Calu3 (cell line): ENCODE data around the gene SPATA31E1. TPM values are rescaled to one million over a fixed set of nuclear protein-coding genes. Genes with fewer than 3 reads are reported as not detected.
"Not testable (repeated sequence)": the region's sequence is repeated elsewhere in the genome, so short reads cannot be mapped to it uniquely, and the experiment has no call there.

Experiments used
- BruUV-seq: library from RNA; stranded (reverse); fragments of 400-500 nt; replicated peaks from 2 replicates; lab custom pipeline; 2021; lab: Mats Ljungman, UMichigan
- CTCF ChIA-PET: fragments of 300-600 bp; sonication (Branson Sonifier 250); formaldehyde crosslinking; loops from one replicate; lab custom pipeline; 2022; ENCODE audit warnings: antibody characterized with exemption; lab: Charles Lee
- DNase-seq: peaks from one replicate; pipeline ENCODE4 v3.0.0; 2022
- H3K27ac Mint-ChIP-seq: one replicate; pipeline ENCODE4 v1.8.0; 2022; ENCODE audit warnings: mixed read lengths; ENCODE audit not compliant: unreplicated experiment
- H3K27me3 Mint-ChIP-seq: one replicate; pipeline ENCODE4 v1.8.0; 2022; ENCODE audit warnings: mixed read lengths; ENCODE audit not compliant: unreplicated experiment
- H3K36me3 Mint-ChIP-seq: one replicate; pipeline ENCODE4 v1.8.0; 2022; ENCODE audit warnings: mild to moderate bottlenecking, moderate library complexity, mixed read lengths; ENCODE audit not compliant: insufficient read depth, unreplicated experiment
- H3K4me1 Mint-ChIP-seq: one replicate; pipeline ENCODE4 v1.8.0; 2022; ENCODE audit warnings: mild to moderate bottlenecking, low read depth, mixed read lengths; ENCODE audit not compliant: unreplicated experiment
- H3K4me3 Mint-ChIP-seq: one replicate; pipeline ENCODE4 v1.8.0; 2022; ENCODE audit warnings: mild to moderate bottlenecking, low read depth, moderate library complexity, mixed read lengths; ENCODE audit not compliant: unreplicated experiment
- H3K9me3 Mint-ChIP-seq: one replicate; pipeline ENCODE4 v1.8.0; 2022; ENCODE audit warnings: low read depth, mixed read lengths; ENCODE audit not compliant: unreplicated experiment
- intact Hi-C: fragments of 100-400 bp; cut with micrococcal nuclease; formaldehyde crosslinking; loops from one replicate; pipeline ENCODE4 v1.10.0; 2022; ENCODE audit not compliant: unreplicated experiment
- total RNA-seq: library from RNA; stranded (reverse); gene quantifications from 2 replicates; pipeline ENCODE4 v1.2.3, GENCODE V29; 2022
- TF ChIP-seq, protein P1 (sequence below): fragments of 200-600 bp; IDR thresholded peaks from one replicate; pipeline ENCODE4 v1.8.0; 2022; ENCODE audit warnings: antibody characterized with exemption; ENCODE audit not compliant: unreplicated experiment

SPATA31E1 gene
- total RNA-seq, 1 experiment from 2014 or later: not detected

DNA sequence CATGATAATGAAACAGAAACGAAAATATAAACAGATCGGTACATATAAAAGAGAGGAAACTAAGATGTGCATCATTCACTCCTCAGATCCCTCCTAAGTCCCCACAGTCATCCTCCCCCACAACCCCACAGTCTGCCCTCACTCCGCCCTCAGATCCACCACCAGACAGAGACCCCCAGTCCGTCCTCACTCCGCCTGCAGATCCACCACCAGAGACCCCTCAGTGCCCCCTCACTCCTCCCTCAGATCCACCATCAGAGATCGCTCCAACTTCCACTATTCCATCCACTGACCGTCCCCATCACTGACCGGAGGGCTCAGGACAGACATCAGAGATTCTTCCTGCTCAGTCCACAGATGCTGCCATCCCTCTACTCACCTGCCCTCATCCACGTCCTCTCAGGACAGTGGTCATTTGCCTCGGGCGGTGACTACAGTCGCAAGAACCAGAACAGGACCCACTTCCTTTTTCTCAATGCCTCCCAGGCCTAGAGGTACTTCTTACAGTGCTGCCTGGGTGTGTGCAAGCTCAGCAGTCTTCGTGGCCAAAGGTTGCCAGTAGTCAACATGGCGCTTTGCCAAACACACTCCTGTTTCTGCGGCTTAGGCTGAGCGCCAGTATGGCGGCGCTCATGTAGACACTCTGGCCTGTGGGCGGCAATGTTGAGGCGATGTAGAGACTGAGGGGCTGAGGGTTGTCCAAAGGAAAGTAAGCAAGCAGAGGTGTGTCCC lies 26.8 kb downstream of the SPATA31E1 start:
- peak; percentile 81 for DNase-seq
- BruUV-seq: no TSS peak
- intact Hi-C loops: no loop called here
- Mint-ChIP-seq H3K4me3 (peak overlapping the region; percentile 57), H3K4me1 (peaks cover 14% of the 10 kb centered on the region), H3K9me3 (peaks cover 3% of the 10 kb centered on the region), H3K27me3 (no peaks in the 10 kb centered on the region), H3K36me3 (peaks cover 6% of the 10 kb centered on the region), H3K27ac (peak overlapping the region; percentile 55)
- CTCF ChIA-PET: no interaction called here
- TF ChIP-seq, protein P1, sequence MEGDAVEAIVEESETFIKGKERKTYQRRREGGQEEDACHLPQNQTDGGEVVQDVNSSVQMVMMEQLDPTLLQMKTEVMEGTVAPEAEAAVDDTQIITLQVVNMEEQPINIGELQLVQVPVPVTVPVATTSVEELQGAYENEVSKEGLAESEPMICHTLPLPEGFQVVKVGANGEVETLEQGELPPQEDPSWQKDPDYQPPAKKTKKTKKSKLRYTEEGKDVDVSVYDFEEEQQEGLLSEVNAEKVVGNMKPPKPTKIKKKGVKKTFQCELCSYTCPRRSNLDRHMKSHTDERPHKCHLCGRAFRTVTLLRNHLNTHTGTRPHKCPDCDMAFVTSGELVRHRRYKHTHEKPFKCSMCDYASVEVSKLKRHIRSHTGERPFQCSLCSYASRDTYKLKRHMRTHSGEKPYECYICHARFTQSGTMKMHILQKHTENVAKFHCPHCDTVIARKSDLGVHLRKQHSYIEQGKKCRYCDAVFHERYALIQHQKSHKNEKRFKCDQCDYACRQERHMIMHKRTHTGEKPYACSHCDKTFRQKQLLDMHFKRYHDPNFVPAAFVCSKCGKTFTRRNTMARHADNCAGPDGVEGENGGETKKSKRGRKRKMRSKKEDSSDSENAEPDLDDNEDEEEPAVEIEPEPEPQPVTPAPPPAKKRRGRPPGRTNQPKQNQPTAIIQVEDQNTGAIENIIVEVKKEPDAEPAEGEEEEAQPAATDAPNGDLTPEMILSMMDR: no peak

DNA sequence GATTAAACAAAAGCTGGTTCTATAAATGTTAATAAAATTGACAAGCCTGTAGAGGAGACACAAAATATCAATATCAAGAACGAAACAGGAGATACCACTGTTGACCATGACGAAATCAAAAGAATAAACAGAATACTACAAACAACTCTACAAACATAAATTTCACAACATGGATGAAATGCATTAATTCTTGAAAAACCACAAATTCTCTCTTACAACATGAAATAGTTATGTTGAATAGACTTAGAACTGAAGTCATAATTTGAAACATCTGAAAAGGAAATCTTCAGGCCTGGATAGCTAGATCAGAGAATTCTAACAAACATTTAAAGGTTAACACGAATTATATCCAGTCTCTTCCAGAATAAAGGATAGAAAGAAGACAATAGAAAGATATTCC lies 28.1 kb downstream of the SPATA31E1 start:
- H3K27me3 Mint-ChIP-seq: no peaks in the 10 kb centered on the region
- no peak overlapping the region for H3K4me3 Mint-ChIP-seq

GRCh38 chr9:87917662-87918061 lies 35.0 kb downstream of the SPATA31E1 start, which contains the start of gene SPATA31C1:
SPATA31C1 (plus strand) TSS chr9:87917962.
- H3K4me3 Mint-ChIP-seq, BruUV-seq, H3K27ac Mint-ChIP-seq, DNase-seq, intact Hi-C loops, H3K9me3 Mint-ChIP-seq, H3K36me3 Mint-ChIP-seq, H3K4me1 Mint-ChIP-seq, H3K27me3 Mint-ChIP-seq, CTCF ChIA-PET: not testable (repeated sequence)

More for the DNA sequence above, 28.1 kb downstream of the SPATA31E1 start:
- Mint-ChIP-seq H3K4me1 (peaks cover 14% of the 10 kb centered on the region), H3K36me3 (peaks cover 6% of the 10 kb centered on the region), H3K9me3 (no peaks in the 10 kb centered on the region), H3K27ac (no peak overlapping the region)
- CTCF ChIA-PET: no interaction called here
- TF ChIP-seq, protein P1: no peak
- intact Hi-C loops: no loop called here
- BruUV-seq: no TSS peak
- no peak for DNase-seq

- BruUV-seq, H3K9me3 Mint-ChIP-seq, H3K27me3 Mint-ChIP-seq, H3K4me3 Mint-ChIP-seq, CTCF ChIA-PET, H3K36me3 Mint-ChIP-seq, DNase-seq, intact Hi-C loops, H3K4me1 Mint-ChIP-seq, H3K27ac Mint-ChIP-seq: not testable (repeated sequence)
Measured at GRCh38 chr9:87919013-87919412, 36.3 kb downstream of the SPATA31E1 start.

DNA sequence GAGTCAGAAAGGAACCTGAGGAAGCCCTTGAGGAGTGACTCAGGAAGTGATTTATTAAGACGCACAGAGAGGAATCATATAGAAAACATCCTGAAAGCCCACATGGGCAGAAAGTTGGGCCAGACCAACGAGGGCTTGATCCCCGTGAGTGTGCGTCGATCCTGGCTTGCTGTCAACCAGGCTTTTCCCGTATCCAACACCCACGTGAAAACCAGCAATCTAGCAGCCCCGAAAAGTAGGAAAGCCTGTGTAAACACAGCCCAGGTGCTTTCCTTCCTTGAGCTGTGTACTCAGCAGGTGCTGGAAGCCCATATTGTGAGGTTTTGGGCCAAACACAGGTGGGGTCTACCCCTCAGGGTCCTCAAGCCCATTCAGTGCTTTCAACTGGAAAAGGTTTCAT lies 38.9 kb downstream of the SPATA31E1 start:
- H3K4me3 Mint-ChIP-seq, H3K27me3 Mint-ChIP-seq, H3K4me1 Mint-ChIP-seq, H3K9me3 Mint-ChIP-seq, H3K36me3 Mint-ChIP-seq, H3K27ac Mint-ChIP-seq, DNase-seq, CTCF ChIA-PET, BruUV-seq, intact Hi-C loops: not testable (repeated sequence)

GRCh38 chr9:87923012-87923411 lies 40.3 kb downstream of the SPATA31E1 start:
- intact Hi-C loops, H3K4me3 Mint-ChIP-seq, H3K36me3 Mint-ChIP-seq, H3K4me1 Mint-ChIP-seq, BruUV-seq, H3K9me3 Mint-ChIP-seq, H3K27ac Mint-ChIP-seq, CTCF ChIA-PET, DNase-seq, H3K27me3 Mint-ChIP-seq: not testable (repeated sequence)

DNA sequence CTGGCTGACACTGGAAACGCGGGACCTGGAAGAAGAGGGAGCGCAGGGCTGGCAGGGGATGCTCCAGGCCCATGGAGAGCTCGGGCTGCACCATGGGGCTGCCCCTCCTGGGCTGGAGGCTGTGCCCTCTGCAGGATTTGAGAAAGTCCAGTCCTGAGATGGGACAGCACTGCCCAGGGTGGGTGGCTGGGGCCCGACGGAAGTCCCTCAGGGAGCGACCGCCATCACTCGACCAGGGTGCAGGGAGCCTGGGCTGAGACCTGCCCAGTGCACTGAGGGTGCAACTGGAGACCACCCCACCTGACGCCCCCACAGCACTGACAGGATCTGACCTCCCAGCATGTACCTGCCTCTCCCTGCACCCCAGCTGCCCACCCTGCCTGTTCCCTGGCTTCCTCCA lies 42.2 kb downstream of the SPATA31E1 start:
- not testable (repeated sequence) for H3K4me3 Mint-ChIP-seq, H3K4me1 Mint-ChIP-seq

GRCh38 chr9:87929152-87929551 lies 46.5 kb downstream of the SPATA31E1 start:
- CTCF ChIA-PET, BruUV-seq: not testable (repeated sequence)

More for the DNA sequence above, 42.2 kb downstream of the SPATA31E1 start:
- H3K9me3 Mint-ChIP-seq, intact Hi-C loops, DNase-seq, CTCF ChIA-PET, H3K27me3 Mint-ChIP-seq, BruUV-seq, H3K36me3 Mint-ChIP-seq, H3K27ac Mint-ChIP-seq: not testable (repeated sequence)

More at GRCh38 chr9:87929152-87929551, 46.5 kb downstream of the SPATA31E1 start:
- H3K36me3 Mint-ChIP-seq, H3K4me1 Mint-ChIP-seq, DNase-seq, H3K27ac Mint-ChIP-seq, H3K27me3 Mint-ChIP-seq, intact Hi-C loops, H3K9me3 Mint-ChIP-seq, H3K4me3 Mint-ChIP-seq: not testable (repeated sequence)
